Activated effector memory CD4-positive, alpha-beta T cell treated with anti-CD3 and anti-CD28 coated beads, Interleukin-2, amount 50 U/mL, for 16 hours (primary cell): ENCODE measurements around the gene IFT172.
"Not testable (repeated sequence)": the region's sequence is repeated elsewhere in the genome, so short reads cannot be mapped to it uniquely, and the experiment has no call there.

Experiments
- DNase-seq: peaks from one replicate; pipeline ENCODE4 v3.0.0-alpha.2; 2020

Gene IFT172, protein sequence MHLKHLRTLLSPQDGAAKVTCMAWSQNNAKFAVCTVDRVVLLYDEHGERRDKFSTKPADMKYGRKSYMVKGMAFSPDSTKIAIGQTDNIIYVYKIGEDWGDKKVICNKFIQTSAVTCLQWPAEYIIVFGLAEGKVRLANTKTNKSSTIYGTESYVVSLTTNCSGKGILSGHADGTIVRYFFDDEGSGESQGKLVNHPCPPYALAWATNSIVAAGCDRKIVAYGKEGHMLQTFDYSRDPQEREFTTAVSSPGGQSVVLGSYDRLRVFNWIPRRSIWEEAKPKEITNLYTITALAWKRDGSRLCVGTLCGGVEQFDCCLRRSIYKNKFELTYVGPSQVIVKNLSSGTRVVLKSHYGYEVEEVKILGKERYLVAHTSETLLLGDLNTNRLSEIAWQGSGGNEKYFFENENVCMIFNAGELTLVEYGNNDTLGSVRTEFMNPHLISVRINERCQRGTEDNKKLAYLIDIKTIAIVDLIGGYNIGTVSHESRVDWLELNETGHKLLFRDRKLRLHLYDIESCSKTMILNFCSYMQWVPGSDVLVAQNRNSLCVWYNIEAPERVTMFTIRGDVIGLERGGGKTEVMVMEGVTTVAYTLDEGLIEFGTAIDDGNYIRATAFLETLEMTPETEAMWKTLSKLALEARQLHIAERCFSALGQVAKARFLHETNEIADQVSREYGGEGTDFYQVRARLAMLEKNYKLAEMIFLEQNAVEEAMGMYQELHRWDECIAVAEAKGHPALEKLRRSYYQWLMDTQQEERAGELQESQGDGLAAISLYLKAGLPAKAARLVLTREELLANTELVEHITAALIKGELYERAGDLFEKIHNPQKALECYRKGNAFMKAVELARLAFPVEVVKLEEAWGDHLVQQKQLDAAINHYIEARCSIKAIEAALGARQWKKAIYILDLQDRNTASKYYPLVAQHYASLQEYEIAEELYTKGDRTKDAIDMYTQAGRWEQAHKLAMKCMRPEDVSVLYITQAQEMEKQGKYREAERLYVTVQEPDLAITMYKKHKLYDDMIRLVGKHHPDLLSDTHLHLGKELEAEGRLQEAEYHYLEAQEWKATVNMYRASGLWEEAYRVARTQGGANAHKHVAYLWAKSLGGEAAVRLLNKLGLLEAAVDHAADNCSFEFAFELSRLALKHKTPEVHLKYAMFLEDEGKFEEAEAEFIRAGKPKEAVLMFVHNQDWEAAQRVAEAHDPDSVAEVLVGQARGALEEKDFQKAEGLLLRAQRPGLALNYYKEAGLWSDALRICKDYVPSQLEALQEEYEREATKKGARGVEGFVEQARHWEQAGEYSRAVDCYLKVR (N-terminal part only)

DNA sequence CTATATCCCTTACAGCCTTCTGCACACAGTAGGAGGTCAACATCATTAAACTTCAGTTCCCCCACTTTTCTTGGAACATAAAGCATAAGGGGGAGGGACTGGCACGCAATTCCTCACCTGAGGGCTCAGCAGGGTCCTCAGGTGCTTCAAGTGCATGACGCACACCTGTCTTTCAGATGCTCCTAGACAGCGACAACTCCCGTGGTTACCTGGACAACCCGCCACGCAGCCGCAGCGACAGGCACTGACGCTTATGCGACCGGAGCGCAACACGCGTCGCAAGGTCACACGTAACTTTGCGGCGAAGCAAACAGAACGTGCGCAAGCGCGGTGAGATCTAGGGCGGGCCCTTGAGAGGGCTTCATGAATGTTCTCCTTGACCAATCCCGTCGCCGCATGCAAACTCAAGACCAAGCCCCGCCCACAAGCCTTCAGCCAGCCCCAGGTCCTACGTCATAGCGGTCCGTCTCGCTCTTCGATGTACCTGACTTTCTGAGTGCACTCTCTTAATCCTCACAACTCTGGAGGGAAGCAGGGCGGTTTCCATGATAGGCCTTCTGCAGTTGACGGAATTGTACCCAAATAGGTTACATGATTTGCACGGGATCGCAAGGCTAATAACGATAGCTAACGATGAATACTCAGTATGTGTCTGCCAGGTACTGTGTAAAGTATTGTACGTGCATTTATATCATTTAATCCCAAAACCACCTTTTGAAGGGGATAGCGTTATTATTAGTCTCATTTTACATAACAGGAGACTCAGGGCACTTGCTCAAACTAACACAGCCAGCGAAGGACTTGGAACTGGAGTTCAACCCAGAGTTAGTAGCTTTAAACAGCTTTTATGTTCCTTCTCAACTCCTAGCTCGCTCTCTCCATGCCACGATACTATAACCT lies at the start of gene IFT172:
IFT172 (minus strand) TSS at position 246 of the 900 bp plus-strand sequence; CDS start at position 156, 90 bp downstream.
- DNase-seq = peak; percentile 100

DNA sequence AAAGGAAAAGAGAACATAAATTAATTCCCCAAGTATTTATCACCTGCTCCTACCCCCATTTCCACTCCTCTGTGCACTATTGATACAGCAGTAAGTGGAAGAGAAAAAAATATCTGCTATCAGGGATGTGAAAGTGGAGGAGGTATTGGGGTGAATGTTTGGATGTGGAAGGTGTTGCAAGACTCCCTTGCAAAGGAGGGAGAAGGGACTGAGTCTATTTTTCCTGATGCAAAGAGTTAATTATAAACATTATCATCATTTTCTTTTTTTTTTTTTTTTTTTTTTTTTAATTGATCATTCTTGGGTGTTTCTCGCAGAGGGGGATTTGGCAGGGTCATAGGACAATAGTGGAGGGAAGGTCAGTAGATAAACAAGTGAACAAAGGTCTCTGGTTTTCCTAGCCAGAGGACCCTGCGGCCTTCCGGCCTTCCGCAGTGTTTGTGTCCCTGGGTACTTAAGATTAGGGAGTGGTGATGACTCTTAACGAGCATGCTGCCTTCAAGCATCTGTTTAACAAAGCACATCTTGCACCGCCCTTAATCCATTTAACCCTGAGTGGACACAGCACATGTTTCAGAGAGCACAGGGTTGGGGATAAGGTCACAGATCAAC lies 49.4 kb upstream of the IFT172 start:
- not testable (repeated sequence) for DNase-seq

DNA sequence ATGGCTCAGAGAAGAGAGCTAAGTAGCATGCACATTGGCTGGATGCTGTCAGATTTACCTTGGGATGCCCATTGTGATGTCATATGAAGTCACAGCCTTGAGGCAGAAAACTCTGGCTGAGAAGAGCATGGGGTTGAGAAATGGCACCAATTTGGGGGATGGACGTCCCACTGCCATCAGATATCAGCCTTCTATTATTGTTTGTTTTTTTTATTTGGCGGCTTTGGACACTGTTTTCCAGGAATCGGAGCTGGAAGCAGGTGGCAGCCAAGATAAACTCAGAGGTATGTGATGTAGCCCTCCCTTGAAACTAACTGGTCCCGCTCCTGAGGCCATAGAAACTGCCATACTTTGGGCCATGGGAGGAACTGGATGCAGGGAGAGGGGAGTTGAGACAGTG lies 47.7 kb upstream of the IFT172 start:
- DNase-seq = no peak

DNA sequence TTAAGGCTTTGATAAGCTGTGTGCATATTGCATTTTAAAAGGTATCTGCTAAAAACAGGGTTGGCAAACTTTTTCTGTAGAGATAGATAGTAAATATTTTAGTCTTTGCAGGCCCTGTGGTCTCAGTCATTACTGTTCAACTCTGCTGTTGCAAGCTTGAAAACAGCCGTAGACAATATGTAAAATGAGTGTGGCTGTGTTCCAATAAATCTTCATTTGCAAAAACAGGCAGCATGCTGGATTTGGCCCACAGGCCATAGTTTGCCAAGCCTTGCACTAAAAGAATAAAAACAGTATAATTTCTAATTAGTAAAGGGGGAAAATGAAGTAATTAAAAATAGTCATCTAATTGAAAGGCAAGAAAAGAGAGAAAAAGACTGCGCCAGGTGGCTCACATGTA lies 42.4 kb upstream of the IFT172 start:
- no peak for DNase-seq

DNA sequence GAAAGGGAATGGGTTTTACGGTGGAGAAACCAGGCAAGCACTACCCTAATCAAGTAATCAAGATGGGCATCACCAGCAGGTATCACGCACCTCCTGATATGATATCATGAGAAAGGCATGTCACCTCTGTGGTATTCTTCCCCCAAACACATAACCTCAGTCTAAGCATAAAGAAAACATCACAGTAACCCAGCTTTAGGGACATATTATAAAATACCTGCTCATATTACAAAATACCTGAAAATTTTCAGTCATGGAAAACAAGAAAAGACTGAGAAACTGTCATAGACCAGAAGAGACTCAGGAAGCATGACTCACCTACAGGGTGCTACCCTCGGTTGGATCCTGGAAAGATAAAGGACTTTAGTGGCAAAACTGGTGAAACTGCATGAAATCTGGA lies 37.6 kb upstream of the IFT172 start:
- DNase-seq = no peak

DNA sequence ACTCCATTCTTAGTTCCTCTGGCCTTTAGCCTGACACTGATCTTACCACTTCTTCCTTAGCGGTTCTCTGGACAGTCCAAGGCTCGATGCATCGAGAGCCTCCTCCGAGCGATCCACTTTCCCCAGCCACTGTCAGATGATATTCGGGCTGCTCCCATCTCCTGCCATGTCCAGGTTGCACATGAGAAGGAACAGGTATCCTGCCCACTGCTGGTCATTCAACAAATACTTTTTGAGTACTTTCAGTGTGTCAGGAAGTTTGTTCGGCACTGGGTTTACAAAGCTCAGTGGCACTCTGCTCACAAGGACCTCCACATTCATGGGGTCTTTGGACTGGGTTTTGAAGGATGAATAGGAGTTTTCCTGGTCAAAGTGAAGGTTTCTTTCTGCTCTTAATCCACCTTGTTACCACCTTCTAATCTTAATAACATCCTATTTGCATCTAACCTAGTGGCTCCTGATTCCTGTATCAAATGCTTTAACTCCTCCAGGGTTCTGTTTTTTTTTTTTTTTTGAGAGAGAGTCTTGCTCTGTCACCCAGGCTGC lies 32.9 kb upstream of the IFT172 start:
- no peak for DNase-seq

DNA sequence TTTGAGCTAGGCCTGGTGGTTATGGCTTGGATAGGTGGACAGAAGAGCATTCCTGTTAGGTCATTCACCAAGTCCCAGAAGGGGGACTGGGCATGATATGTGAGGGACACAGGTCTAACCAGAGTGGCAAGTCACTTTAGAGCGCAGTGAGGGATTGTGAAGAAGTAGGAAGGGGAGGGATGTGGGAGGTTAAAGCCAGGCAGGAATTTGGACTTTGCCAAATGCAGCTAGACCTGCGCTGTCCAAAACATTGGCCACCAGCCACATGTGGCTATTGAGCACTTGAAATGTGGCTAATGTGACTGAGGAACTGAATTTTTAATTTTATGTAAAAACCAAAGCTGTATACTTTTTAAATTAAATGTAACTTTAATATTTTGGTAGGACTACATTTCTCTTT lies 30.8 kb upstream of the IFT172 start:
- DNase-seq = no peak

DNA sequence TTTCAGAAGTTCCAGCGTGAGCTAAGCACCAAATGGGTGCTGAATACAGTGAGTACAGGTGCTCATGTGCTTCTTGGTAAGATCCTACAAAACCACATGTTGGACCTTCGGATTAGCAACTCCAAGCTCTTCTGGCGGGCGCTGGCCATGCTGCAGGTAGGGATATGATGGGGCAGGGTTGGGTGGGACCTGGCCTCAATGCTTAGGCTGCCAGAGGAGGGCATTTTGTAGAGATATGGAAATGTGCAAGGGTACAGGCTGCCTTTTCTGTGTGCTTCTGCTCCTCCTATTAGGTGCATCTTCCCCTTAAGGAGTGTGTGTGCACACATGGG lies 29.2 kb upstream of the IFT172 start:
- no peak for DNase-seq

DNA sequence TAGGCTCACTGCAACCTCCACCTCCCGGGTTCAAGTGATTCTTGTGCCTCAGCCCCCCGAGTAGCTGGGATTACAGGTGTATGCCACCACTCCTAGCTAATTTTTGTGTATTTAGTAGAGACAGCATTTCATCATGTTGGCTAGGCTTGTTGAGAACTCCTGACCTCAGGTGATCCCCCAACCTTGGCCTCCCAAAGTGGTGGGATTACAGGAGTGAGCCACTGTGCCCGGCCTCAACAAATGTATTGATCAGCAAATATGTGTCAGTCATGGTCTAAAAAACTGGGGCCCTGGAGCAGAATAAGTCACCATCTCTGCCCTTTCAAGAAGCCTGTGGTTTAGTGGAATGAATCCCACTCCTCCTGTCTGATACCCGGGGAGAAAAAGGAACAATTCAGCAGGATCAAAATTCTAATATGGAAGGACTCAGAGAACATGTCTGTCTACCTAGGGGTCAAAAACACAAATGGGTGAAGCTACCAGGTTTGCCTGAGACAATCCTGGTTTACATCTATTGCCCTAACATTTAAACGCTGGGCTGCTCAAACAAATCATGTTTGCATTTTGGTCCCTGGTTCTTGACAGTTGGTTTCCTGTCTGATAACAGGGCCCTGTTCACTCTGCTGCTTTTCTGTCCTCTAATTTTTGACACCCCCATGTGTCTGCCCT lies 28.7 kb upstream of the IFT172 start:
- no peak for DNase-seq

DNA sequence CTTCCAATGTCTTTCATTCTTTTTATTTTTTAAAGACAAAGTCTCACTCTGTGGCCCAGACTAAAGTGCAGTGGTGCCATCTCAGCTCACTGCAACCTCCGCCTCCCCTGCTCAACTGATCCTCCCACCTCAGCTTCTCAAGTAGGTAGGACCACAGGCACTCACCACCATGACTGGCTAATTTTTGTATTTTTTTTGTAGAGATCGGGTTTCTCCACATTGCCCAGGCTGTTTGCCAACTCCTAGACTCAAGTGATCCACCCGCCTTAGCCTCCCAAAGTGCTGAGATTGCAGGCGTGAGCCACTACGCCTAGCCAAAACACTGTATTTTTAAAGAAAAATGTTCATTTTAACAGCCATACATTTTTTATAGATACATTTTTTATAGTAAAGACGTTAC lies 19.8 kb upstream of the IFT172 start:
- DNase-seq = no peak

DNA sequence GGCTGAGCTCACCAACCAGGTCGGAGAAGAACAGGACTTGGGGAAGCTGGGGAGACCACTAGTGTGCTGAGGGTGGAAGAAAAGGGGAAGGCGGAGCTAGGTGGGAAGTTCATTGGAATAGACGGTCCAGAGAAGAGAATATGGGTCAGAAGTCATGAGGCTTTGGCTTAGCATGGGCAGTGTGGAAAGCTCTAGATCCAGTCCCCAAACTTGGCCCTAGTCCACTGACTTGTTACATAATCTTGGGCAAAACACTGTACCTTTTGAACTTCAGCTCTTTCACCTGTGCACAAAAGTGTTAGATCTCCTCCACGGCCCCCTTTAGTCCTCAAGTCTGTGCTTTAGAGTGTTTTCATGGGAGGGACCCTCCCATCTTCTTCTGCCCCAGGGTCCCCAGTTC lies 17.8 kb upstream of the IFT172 start:
- no peak for DNase-seq

DNA sequence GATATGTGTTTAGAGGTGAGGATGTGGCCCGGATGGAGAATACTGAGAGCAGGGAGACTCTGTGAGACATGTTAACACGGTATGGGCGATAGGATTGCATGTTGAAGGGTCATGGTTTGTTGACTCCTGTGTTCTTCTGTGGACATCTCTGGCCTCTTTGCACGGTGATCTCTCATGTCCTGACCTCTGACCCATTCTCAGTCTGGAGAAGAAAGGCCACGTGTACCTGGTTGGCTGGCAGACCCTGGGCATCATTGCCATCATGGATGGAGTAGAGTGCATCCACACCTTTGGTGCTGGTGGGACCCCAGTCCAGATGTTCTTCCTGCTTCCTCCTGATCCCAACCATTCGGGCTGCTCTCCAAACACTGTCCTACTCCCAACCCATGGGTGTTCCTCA lies 17.0 kb upstream of the IFT172 start:
- DNase-seq = no peak

DNA sequence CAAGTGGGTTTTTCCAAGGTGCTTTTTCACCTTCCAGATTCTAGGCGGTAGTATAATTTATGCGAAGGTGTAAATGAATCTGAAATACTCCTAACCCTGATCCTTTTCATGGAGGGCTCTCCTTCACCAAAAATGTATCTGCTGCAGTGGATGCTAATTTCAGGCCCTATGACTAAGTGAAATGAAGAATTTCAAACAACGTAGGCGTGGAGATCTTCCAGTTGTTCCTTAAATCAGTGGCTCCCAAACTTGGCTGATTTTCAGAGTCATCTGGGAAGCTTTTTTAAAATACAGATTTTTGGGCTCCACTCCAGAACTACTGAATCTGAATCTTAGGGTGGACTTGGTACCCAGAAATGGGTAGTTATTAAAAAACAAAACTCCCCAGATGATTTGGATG lies 12.6 kb upstream of the IFT172 start:
- DNase-seq = no peak

DNA sequence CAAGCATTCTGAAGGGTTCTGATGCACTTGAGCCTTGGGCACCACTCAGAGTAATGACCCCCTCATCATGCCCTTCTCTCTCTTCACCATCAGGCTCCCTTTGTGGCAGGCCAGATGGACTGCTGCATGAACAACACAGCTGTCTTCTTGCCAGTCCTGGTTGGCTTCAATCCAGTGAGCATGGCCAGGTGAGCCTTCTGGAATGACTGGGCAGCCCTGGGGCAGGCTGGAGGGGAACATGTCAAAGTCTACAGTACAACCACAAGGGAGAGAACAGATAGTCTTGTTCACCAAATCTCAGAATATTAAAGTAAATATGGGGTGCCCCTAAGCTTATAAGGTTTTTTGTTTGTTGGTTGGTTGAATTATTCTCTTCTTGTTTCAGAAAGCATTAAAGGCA lies 11.5 kb upstream of the IFT172 start:
- no peak for DNase-seq

DNA sequence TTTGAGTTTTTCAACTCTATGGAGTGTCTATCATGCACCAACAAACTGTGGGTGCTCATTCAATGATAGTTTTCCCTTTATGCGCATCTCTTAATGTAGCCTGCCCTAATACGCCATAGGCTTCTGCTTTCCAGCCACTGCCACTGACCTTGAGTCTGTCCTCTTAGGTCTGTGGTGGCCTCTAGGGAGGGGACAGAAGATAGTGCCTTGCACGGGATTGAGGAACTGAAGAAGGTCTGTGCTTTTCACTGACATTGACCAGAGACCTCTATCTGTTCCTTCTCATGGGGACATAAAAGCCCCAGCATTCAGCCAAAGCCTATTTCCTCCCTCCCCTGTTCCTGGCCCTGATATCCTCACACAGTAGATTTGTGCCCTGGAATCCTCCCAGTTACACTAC lies 9.4 kb upstream of the IFT172 start:
- DNase-seq = no peak

DNA sequence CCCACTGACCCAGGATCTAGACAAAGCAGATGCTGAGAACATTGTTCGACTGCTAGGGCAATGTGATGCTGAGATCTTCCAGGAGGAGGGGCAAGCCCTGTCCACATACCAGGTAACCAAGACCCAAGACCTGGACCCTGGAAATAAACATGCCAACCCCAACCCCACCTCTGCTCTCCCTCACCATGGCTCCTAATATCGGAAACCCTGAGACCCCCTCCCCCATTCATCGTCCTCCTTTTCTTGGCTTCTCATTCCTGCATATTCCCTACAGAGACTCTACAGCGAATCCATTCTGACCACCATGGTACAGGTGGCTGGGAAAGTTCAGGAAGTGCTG lies 7.7 kb upstream of the IFT172 start:
- no peak for DNase-seq

DNA sequence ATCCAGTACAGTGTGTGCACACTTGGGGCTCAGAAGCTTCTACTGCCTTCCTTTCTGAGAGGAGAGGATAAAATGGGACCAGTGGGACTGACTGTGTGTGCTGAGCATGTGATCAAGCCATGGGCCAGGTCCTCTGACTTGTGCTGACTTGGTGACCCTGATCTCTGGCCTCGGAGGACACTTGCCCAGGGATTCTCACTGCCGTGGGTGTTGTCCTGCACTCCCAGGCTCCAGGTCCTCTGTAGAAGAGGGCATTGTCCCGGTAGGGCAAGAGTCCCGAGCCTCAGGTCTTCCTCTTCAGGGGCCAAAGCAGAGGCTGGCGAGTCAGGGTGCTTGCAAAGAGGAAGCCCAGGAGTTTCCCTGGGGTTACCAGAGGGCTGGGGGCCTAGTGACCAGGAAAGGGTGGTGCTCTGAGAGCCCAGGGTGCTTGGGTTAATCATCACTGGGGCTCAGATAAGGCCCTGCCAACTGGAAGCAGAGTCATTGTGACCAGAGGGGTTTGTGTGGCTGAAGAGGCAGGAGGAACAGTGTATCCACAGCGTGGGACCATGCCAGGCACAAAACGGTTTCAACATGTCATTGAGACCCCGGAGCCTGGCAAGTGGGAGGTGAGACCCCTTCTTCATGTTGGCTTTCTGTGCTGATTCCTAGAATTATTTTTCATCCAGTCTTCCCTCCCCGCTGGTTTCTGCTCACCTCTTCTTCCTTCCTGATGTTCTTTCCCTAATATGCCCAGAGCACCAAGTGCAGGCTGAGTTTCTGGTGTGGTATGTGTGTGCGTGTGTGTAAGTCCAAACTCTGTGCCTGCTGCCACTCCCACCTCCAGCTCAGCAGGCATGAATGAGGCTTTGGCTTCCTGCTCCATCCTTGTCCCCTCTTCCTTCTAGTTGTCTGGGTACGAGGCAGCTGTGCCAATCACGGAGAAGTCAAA lies 7.1 kb upstream of the IFT172 start, which contains the start of gene GCKR:
GCKR (plus strand) TSS at position 483 of the 931 bp plus-strand sequence; CDS start at position 549, 66 bp downstream.
- DNase-seq = no peak

DNA sequence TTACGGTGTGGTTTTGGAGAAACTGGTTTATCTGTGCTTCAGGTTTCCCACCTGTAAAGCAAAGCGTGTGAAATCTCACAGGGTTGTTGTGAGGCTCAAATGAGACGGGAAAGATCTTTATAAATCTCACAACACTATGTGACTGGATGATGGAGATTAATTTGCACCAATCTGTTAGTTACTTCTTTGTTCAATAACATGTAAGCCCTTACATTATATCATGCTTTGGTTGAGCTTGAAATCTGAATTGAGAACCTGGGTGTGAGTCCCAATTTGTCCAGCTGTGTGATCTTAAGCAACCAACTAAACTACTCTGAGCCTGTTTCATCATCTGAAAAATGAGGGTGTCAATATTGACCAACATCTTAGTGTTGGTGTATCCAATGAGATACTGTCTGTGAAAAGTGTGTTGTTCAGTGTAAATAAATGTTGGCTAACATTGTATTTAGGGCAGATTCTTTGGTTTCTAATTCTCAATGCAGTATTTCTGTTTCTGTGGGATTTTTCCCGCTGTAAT lies 6.4 kb upstream of the IFT172 start:
- DNase-seq = no peak

DNA sequence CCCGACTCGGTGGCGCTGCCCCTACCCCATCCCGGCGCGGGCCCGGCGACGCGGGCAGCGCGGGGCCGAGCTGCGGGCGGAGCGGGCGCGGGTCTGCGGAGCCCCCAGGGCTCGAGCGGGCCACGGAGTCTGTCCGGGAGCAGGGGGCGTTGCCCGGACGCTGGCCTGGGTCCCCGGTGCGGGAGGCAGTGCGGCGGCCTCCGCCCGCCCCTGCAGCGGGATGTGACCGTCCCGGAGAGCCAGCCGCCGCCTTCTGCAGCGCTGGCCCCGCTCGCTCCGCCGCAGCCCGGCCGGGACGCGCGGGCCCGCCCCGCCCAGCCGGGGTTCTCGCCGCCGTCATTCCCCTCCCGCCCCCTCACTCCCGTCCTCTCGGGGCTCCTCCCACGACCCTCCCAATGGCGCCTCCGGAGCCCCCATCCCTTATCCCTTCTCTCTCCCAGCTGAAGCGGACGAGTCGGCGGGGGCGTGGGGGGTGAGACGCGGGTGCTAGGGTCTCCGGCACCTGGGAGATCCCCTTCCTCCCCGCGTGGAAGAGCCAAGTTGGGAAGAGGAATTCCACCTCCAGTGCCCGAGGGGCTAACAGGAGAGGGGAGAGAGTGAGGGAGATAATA lies 5.5 kb upstream of the IFT172 start, which contains the start of gene FNDC4:
FNDC4 (minus strand) TSS at position 257 of the 611 bp plus-strand sequence. CDS start 521 bp downstream, outside the sequence.
- peak; percentile 69 for DNase-seq
